Liver (tissue), 9 donors: Measurements from ENCODE around the gene PIP5KL1. TPM values are rescaled to one million over a fixed set of nuclear protein-coding genes. Genes with fewer than 3 reads are reported as not detected.

Experiments used
- DNase-seq: peaks from one replicate; pipeline ENCODE4 v3.0.0-alpha.2; 2017; ENCODE audit warnings: low spot score
- H3K27ac ChIP-seq, 2 donors: one replicate each; pipeline ENCODE4 v1.7.0; 2013; ENCODE audit warnings: inconsistent platforms in 2 of 2, low read length in 2 of 2, control low read depth in 1 of 2, low read depth in 1 of 2, mild to moderate bottlenecking in 1 of 2
- H3K27me3 ChIP-seq, 4 donors: one replicate each; pipeline versions ENCODE4 v1.6.1 to v1.7.0; 2013; ENCODE audit warnings: low read length in 3 of 4, inconsistent platforms in 1 of 4, mild to moderate bottlenecking in 1 of 4, moderate library complexity in 1 of 4; ENCODE audit not compliant: control insufficient read depth in 4 of 4, insufficient read depth in 4 of 4
- H3K36me3 ChIP-seq, 4 donors: one replicate each; pipeline versions ENCODE4 v1.6.1 to v1.7.0; 2013; ENCODE audit warnings: low read length in 3 of 4, mild to moderate bottlenecking in 3 of 4, low read depth in 1 of 4, moderate library complexity in 1 of 4; ENCODE audit not compliant: control insufficient read depth in 4 of 4, insufficient read depth in 3 of 4
- H3K4me1 ChIP-seq, 4 donors: one replicate each; pipeline versions ENCODE4 v1.6.1 to v1.7.0; 2013; ENCODE audit warnings: low read length in 3 of 4, mild to moderate bottlenecking in 3 of 4, moderate library complexity in 1 of 4; ENCODE audit not compliant: control insufficient read depth in 4 of 4, insufficient read depth in 4 of 4
- H3K4me3 ChIP-seq, 3 donors: one replicate each; pipeline versions ENCODE4 v1.6.1 to v1.7.0; 2013; ENCODE audit warnings: low read length in 3 of 3, control low read depth in 1 of 3, low read depth in 1 of 3, mild to moderate bottlenecking in 1 of 3
- H3K9ac ChIP-seq, 2 donors: one replicate each; pipeline ENCODE4 v1.7.0; 2013; ENCODE audit warnings: low read length in 2 of 2, mild to moderate bottlenecking in 2 of 2, moderate library complexity in 2 of 2, control low read depth in 1 of 2, low read depth in 1 of 2
- H3K9me3 ChIP-seq, 4 donors: one replicate each; pipeline versions ENCODE4 v1.6.1 to v1.7.0; 2013; ENCODE audit warnings: low read length in 3 of 4; ENCODE audit not compliant: control insufficient read depth in 4 of 4
- EGR1 ChIP-seq, 2 donors: IDR thresholded peaks; 2 replicates each; pipeline ENCODE4 v1.6.1; 2016 to 2018; ENCODE audit warnings: antibody characterized with exemption in 2 of 2, low read depth in 2 of 2
- FOXA1 ChIP-seq: IDR thresholded peaks from 2 replicates; pipeline ENCODE4 v1.6.1; 2016; ENCODE audit warnings: antibody characterized with exemption
- FOXA2 ChIP-seq: IDR thresholded peaks from 2 replicates; pipeline ENCODE4 v1.6.1; 2016; ENCODE audit warnings: antibody characterized with exemption
- GABPA ChIP-seq, 2 donors: IDR thresholded peaks in 1 of 2; conservative IDR thresholded peaks in 1 of 2; 2 replicates each; pipeline ENCODE4 v1.6.1; 2016; ENCODE audit warnings: antibody characterized with exemption in 2 of 2, mild to moderate bottlenecking in 1 of 2, moderate library complexity in 1 of 2
- HNF4A ChIP-seq, 2 donors: conservative IDR thresholded peaks; 2 replicates each; pipeline ENCODE4 v1.6.1; 2016; ENCODE audit warnings: antibody characterized with exemption in 2 of 2, mild to moderate bottlenecking in 2 of 2
- HNF4G ChIP-seq: IDR thresholded peaks from 2 replicates; pipeline ENCODE4 v1.6.1; 2016; ENCODE audit warnings: antibody characterized with exemption
- JUND ChIP-seq, 2 donors: IDR thresholded peaks; 2 replicates each; pipeline ENCODE4 v1.6.1; 2016; ENCODE audit warnings: antibody characterized with exemption in 2 of 2
- NR2F2 ChIP-seq: IDR thresholded peaks from 2 replicates; pipeline ENCODE4 v1.6.1; 2016; ENCODE audit warnings: antibody characterized with exemption
- RAD21 ChIP-seq, 2 donors: IDR thresholded peaks; 2 replicates each; pipeline ENCODE4 v1.6.1; 2016; ENCODE audit warnings: antibody characterized with exemption in 2 of 2, mild to moderate bottlenecking in 2 of 2
- RXRA ChIP-seq, 2 donors: IDR thresholded peaks; 2 replicates each; pipeline ENCODE4 v1.6.1; 2017 to 2018; ENCODE audit warnings: antibody characterized with exemption in 2 of 2, mild to moderate bottlenecking in 1 of 2
- SP1 ChIP-seq: IDR thresholded peaks from 2 replicates; pipeline ENCODE4 v1.6.1; 2018; ENCODE audit warnings: antibody characterized with exemption, mild to moderate bottlenecking
- TAF1 ChIP-seq: conservative IDR thresholded peaks from 2 replicates; pipeline ENCODE4 v1.6.1; 2016; ENCODE audit warnings: antibody characterized with exemption, mild to moderate bottlenecking
- YY1 ChIP-seq: IDR thresholded peaks from 2 replicates; pipeline ENCODE4 v1.6.1; 2016; ENCODE audit warnings: antibody characterized with exemption, mild to moderate bottlenecking
- WGBS: extraction: QIAGEN DNeasy Blood & Tissue Kit; methylation state at CpG from one replicate; pipeline ENCODE4 v1.1.7; 2013; 5-methylcytosine and 5-hydroxymethylcytosine counted together
- polyA plus RNA-seq, 2 donors: library from polyadenylated mRNA; stranded (reverse) in 1 of 2; unstranded in 1 of 2; fragments of 200-250 nt in 1 of 2; fragments of >200 nt in 1 of 2; fragmentation: Nextera tagmentation in 1 of 2; extraction: Ambion mirVana in 1 of 2; gene quantifications; one replicate each; pipeline versions ENCODE4 v1.2.1 to v1.2.3, GENCODE V29; 2013 to 2015
- total RNA-seq, 2 donors: library from RNA; depleted of rRNA; stranded (reverse); fragments of >200 nt; gene quantifications; one replicate each; pipeline ENCODE4 v1.2.3, GENCODE V29; 2014
- TF ChIP-seq, protein P1 (sequence below): IDR thresholded peaks from 2 replicates; pipeline ENCODE4 v1.6.1; 2016; ENCODE audit warnings: antibody characterized with exemption
- TF ChIP-seq, protein P2 (sequence below): fragments of 150-350 bp; IDR thresholded peaks from 2 replicates; pipeline ENCODE4 v1.5.1; 2017; ENCODE audit warnings: improper control_type of control experiment, low read depth, low read length; ENCODE audit not compliant: missing input control
- TF ChIP-seq, protein P3 (sequence below): IDR thresholded peaks from 2 replicates; pipeline ENCODE4 v1.6.1; 2016; ENCODE audit warnings: antibody characterized with exemption
- TF ChIP-seq, protein P4 (sequence below): IDR thresholded peaks from 2 replicates; pipeline ENCODE4 v1.6.1; 2016; ENCODE audit warnings: antibody characterized with exemption
- TF ChIP-seq, protein P5 (sequence below): IDR thresholded peaks from 2 replicates; pipeline ENCODE4 v1.6.1; 2016; ENCODE audit warnings: antibody characterized with exemption, mild to moderate bottlenecking
- donor health status: healthy.
- donor health status: healthy.
- donor health status: healthy.
- donor health status: healthy.
- donor health status: healthy.

Gene PIP5KL1
- total and polyA plus RNA-seq, 4 donors: 0.06 to 1.5 (median 0.49) TPM

DNA sequence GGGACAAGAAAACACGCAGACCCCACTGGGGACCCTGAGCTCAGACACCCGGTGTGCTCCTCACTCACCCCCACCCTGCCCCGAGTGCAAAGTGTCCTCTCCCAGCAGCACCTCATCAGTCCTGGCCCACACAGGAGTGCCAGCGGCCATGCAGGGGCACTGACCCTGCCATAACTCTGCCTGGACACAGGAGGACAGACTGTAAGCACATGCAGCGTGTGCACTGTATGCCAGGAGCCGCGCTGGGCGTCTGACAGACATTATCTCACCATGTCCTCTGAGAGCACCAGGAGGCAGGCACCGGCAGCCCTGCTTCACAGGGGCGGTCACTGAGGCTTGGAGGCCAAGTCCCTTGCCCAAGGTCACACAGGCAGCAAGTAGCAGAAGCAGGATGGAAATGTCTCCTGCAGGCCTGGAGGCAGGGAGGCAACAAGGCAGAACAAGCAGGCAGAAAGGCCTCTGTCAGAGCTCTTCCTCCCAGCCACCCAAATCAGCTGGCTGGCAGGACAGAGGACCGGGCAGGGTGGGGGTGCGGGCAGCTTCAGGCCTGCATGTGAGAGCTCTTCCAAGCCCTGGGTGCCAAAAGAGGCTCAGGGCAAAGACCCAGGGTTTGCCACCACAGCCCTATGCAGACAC is 41.8 kb upstream of the PIP5KL1 start:
- H3K4me3 ChIP-seq: peak overlapping the region in 1 of 3 donors; percentile 19
- no peak for DNase-seq

More for the DNA sequence above, 41.8 kb upstream of the PIP5KL1 start:
- 29% methylated on average over 12 of the region's 12 CpGs for WGBS
- Histone ChIP-seq H3K4me1 (peaks cover 57 to 97% (median 87%) of the 10 kb centered on the region in 4 donors), H3K27me3 (no peaks in the 10 kb centered on the region), H3K9ac (no peak overlapping the region), H3K27ac (peak overlapping the region; percentile 78 to 95), H3K36me3 (peaks cover 0 to 2% (median 0%) of the 10 kb centered on the region in 4 donors), H3K9me3 (no peaks in the 10 kb centered on the region)
- peak in 1 of 2 donors; percentile 33 for TF ChIP-seq RAD21 (IDR thresholded peaks at IDR 0.05)
- no peak for TF ChIP-seq EGR1 (IDR thresholded peaks at IDR 0.05; ENCODE audit: low read depth in 2 of 2)
- no peak for TF ChIP-seq FOXA2
- TF ChIP-seq YY1: peak; percentile 6
- TF ChIP-seq, protein P1, sequence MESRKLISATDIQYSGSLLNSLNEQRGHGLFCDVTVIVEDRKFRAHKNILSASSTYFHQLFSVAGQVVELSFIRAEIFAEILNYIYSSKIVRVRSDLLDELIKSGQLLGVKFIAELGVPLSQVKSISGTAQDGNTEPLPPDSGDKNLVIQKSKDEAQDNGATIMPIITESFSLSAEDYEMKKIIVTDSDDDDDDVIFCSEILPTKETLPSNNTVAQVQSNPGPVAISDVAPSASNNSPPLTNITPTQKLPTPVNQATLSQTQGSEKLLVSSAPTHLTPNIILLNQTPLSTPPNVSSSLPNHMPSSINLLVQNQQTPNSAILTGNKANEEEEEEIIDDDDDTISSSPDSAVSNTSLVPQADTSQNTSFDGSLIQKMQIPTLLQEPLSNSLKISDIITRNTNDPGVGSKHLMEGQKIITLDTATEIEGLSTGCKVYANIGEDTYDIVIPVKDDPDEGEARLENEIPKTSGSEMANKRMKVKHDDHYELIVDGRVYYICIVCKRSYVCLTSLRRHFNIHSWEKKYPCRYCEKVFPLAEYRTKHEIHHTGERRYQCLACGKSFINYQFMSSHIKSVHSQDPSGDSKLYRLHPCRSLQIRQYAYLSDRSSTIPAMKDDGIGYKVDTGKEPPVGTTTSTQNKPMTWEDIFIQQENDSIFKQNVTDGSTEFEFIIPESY: no peak
- TF ChIP-seq HNF4A (conservative IDR thresholded peaks at IDR 0.05): no peak
- TF ChIP-seq FOXA1: no peak
- no peak for TF ChIP-seq JUND (IDR thresholded peaks at IDR 0.05)
- TF ChIP-seq HNF4G: no peak
- TF ChIP-seq, protein P2, sequence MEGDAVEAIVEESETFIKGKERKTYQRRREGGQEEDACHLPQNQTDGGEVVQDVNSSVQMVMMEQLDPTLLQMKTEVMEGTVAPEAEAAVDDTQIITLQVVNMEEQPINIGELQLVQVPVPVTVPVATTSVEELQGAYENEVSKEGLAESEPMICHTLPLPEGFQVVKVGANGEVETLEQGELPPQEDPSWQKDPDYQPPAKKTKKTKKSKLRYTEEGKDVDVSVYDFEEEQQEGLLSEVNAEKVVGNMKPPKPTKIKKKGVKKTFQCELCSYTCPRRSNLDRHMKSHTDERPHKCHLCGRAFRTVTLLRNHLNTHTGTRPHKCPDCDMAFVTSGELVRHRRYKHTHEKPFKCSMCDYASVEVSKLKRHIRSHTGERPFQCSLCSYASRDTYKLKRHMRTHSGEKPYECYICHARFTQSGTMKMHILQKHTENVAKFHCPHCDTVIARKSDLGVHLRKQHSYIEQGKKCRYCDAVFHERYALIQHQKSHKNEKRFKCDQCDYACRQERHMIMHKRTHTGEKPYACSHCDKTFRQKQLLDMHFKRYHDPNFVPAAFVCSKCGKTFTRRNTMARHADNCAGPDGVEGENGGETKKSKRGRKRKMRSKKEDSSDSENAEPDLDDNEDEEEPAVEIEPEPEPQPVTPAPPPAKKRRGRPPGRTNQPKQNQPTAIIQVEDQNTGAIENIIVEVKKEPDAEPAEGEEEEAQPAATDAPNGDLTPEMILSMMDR: peak; percentile 15
- TF ChIP-seq RXRA (IDR thresholded peaks at IDR 0.05): peak; percentile 48 to 74
- no peak for TF ChIP-seq TAF1
- TF ChIP-seq, protein P3, sequence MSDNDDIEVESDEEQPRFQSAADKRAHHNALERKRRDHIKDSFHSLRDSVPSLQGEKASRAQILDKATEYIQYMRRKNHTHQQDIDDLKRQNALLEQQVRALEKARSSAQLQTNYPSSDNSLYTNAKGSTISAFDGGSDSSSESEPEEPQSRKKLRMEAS: no peak
- no peak for TF ChIP-seq NR2F2
- TF ChIP-seq, protein P4, sequence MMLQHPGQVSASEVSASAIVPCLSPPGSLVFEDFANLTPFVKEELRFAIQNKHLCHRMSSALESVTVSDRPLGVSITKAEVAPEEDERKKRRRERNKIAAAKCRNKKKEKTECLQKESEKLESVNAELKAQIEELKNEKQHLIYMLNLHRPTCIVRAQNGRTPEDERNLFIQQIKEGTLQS: no peak
- TF ChIP-seq GABPA (IDR thresholded peaks at IDR 0.05 in 1 of 2, conservative IDR thresholded peaks at IDR 0.05 in 1 of 2): no peak
- no peak for TF ChIP-seq SP1
- TF ChIP-seq, protein P5, sequence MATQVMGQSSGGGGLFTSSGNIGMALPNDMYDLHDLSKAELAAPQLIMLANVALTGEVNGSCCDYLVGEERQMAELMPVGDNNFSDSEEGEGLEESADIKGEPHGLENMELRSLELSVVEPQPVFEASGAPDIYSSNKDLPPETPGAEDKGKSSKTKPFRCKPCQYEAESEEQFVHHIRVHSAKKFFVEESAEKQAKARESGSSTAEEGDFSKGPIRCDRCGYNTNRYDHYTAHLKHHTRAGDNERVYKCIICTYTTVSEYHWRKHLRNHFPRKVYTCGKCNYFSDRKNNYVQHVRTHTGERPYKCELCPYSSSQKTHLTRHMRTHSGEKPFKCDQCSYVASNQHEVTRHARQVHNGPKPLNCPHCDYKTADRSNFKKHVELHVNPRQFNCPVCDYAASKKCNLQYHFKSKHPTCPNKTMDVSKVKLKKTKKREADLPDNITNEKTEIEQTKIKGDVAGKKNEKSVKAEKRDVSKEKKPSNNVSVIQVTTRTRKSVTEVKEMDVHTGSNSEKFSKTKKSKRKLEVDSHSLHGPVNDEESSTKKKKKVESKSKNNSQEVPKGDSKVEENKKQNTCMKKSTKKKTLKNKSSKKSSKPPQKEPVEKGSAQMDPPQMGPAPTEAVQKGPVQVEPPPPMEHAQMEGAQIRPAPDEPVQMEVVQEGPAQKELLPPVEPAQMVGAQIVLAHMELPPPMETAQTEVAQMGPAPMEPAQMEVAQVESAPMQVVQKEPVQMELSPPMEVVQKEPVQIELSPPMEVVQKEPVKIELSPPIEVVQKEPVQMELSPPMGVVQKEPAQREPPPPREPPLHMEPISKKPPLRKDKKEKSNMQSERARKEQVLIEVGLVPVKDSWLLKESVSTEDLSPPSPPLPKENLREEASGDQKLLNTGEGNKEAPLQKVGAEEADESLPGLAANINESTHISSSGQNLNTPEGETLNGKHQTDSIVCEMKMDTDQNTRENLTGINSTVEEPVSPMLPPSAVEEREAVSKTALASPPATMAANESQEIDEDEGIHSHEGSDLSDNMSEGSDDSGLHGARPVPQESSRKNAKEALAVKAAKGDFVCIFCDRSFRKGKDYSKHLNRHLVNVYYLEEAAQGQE: no peak
